Left renal pelvis (tissue), 4 donors: ENCODE results near the gene PRMT9. TPM values are rescaled to one million over a fixed set of nuclear protein-coding genes. Genes with fewer than 3 reads are reported as not detected.

Source experiments
- DNase-seq, 4 donors: peaks; one replicate each; pipeline ENCODE4 v3.0.0-alpha.2; 2013; ENCODE audit warnings: low read depth in 4 of 4, low spot score in 3 of 4
- polyA plus RNA-seq, 4 donors: library from polyadenylated mRNA; unstranded; fragments of 120-200 nt; gene quantifications; one replicate each; pipeline ENCODE4 v1.2.1, GENCODE V29; 2013; ENCODE audit not compliant: insufficient read length in 4 of 4

The PRMT9 gene
- polyA plus RNA-seq, 4 donors: 17.4 to 30.2 (median 27.3) TPM

GRCh38 chr4:147625733-147626132 lies 58.2 kb downstream of the PRMT9 start:
- DNase-seq: no peak

- DNase-seq: no peak
Observed at GRCh38 chr4:147620315-147620714, 63.6 kb downstream of the PRMT9 start.

- DNase-seq: no peak
Observed at GRCh38 chr4:147617841-147618691, 65.9 kb downstream of the PRMT9 start.

- DNase-seq: peak; percentile 86 to 94 (median 92)
Observed at GRCh38 chr4:147617173-147617840, 66.7 kb downstream of the PRMT9 start, which contains the start of gene TMEM184C. Gene TMEM184C, plus strand, starts transcription at chr4:147617397. Its CDS starts 560 bp downstream, at chr4:147617957.

- DNase-seq: no peak
Observed at GRCh38 chr4:147616849-147617172, 67.2 kb downstream of the PRMT9 start.

- no peak for DNase-seq
Observed at GRCh38 chr4:147610686-147611085, 73.3 kb downstream of the PRMT9 start.

GRCh38 chr4:147607471-147607870 lies 76.5 kb downstream of the PRMT9 start:
- DNase-seq: no peak

GRCh38 chr4:147605499-147605898 lies 78.5 kb downstream of the PRMT9 start:
- DNase-seq: no peak

GRCh38 chr4:147599769-147600168 lies 84.2 kb downstream of the PRMT9 start:
- no peak for DNase-seq

- DNase-seq: no peak
Observed at GRCh38 chr4:147599206-147599605, 84.8 kb downstream of the PRMT9 start.

- no peak for DNase-seq
Observed at GRCh38 chr4:147597561-147597960, 86.4 kb downstream of the PRMT9 start.

- DNase-seq: no peak
Observed at GRCh38 chr4:147596981-147597380, 87.0 kb downstream of the PRMT9 start.

GRCh38 chr4:147596377-147596776 lies 87.6 kb downstream of the PRMT9 start:
- no peak for DNase-seq

GRCh38 chr4:147594578-147594977 lies 89.4 kb downstream of the PRMT9 start:
- DNase-seq: no peak

- DNase-seq: no peak
Observed at GRCh38 chr4:147594107-147594506, 89.9 kb downstream of the PRMT9 start.

GRCh38 chr4:147591106-147591505 lies 92.9 kb downstream of the PRMT9 start:
- DNase-seq: no peak

GRCh38 chr4:147590249-147590920 lies 93.6 kb downstream of the PRMT9 start:
- DNase-seq: peak; percentile 44 to 60 (median 53)

GRCh38 chr4:147589586-147589985 lies 94.4 kb downstream of the PRMT9 start:
- DNase-seq: no peak
